BJ (cell line): Measurements from ENCODE around the gene PRSS38. TPM values are rescaled to one million over a fixed set of nuclear protein-coding genes. Genes with fewer than 3 reads are reported as not detected.

ENCODE experiments used
- CTCF ChIA-PET: fragments of 350-600 bp; formaldehyde crosslinking; extraction: SDS; loops from one replicate; lab custom pipeline; 2021; ENCODE audit warnings: antibody characterized with exemption, inconsistent platforms; lab: Yijun Ruan, JAX
- POLR2A ChIA-PET: fragments of 300-600 bp; sonication (Branson Sonifier 250); formaldehyde crosslinking; extraction: SDS; loops from one replicate; lab custom pipeline; 2021; ENCODE audit warnings: antibody characterized with exemption; lab: Charles Lee
- DNase-seq: peaks from one replicate; pipeline ENCODE4 v3.0.0-alpha.2; 2011; ENCODE audit warnings: low read depth
- H3K27me3 ChIP-seq: 2 replicates; pipeline ENCODE4 v1.6.0; 2011; ENCODE audit warnings: low read length; ENCODE audit not compliant: control insufficient read depth, insufficient read depth
- H3K36me3 ChIP-seq: 2 replicates; pipeline ENCODE4 v1.5.1; 2011; ENCODE audit warnings: low read length; ENCODE audit not compliant: control insufficient read depth, insufficient read depth
- H3K4me3 ChIP-seq: 2 replicates; pipeline ENCODE4 v1.5.1; 2011; ENCODE audit warnings: low read depth, mild to moderate bottlenecking, control low read depth, low read length
- CTCF ChIP-seq: IDR thresholded peaks from 2 replicates; pipeline ENCODE4 v1.5.1; 2011; ENCODE audit warnings: low read depth, mild to moderate bottlenecking, control low read depth, inconsistent platforms, low read length, moderate library complexity; ENCODE audit not compliant: insufficient read depth
- polyA plus RNA-seq: library from polyadenylated mRNA; depleted of rRNA; stranded (reverse); fragments of >200 nt; gene quantifications from 2 replicates; pipeline ENCODE4 v1.2.3, GENCODE V29; 2011

Gene PRSS38
- polyA plus RNA-seq, 1 experiment: not detected

GRCh38 chr1:227790868-227791267 is 24.6 kb upstream of the PRSS38 start:
- Histone ChIP-seq H3K27me3 (no peaks in the 10 kb centered on the region), H3K4me3 (no peak overlapping the region), H3K36me3 (no peaks in the 10 kb centered on the region)
- no peak for TF ChIP-seq CTCF
- no peak for DNase-seq
- POLR2A ChIA-PET: no interaction called here
- CTCF ChIA-PET: interaction anchor here (1.1 to 2.0 kb wide), 2 partner anchors 28 to 30 kb away, joined by 3 to 4 read pairs; no protein-coding TSS in a partner anchor

- no peaks in the 10 kb centered on the region for H3K27me3 ChIP-seq
- TF ChIP-seq CTCF: no peak
- no peaks in the 10 kb centered on the region for H3K36me3 ChIP-seq
- DNase-seq: no peak
- CTCF ChIA-PET: interaction anchor here (2.0 kb wide), 1 partner anchor 29 kb away, joined by 4 read pairs; no protein-coding TSS in a partner anchor
- POLR2A ChIA-PET: no interaction called here
- H3K4me3 ChIP-seq: no peak overlapping the region
These were observed 23.9 kb upstream of the PRSS38 start for GRCh38 chr1:227791425-227792143.

- ChIA-PET CTCF (interaction anchor here (0.8 to 2.0 kb wide), 3 partner anchors 11 to 30 kb away, joined by 3 to 7 read pairs (median 4); no protein-coding TSS in a partner anchor), POLR2A (no interaction called here)
- Histone ChIP-seq H3K4me3 (no peak overlapping the region), H3K36me3 (no peaks in the 10 kb centered on the region), H3K27me3 (no peaks in the 10 kb centered on the region)
- DNase-seq: no peak
- TF ChIP-seq CTCF: no peak
These were observed 23.0 kb upstream of the PRSS38 start for GRCh38 chr1:227792216-227793078.

- no peaks in the 10 kb centered on the region for H3K27me3 ChIP-seq
- ChIA-PET POLR2A (interaction anchor here (0.5 kb wide), 1 partner anchor 35 kb away, joined by 3 read pairs; no protein-coding TSS in a partner anchor), CTCF (interaction anchor here (0.5 to 2.0 kb wide), 8 partner anchors 10 to 162 kb away, joined by 3 to 7 read pairs (median 4); no protein-coding TSS in a partner anchor)
- H3K4me3 ChIP-seq: no peak overlapping the region
- DNase-seq: no peak
- no peak for TF ChIP-seq CTCF
- no peaks in the 10 kb centered on the region for H3K36me3 ChIP-seq
These were observed 22.2 kb upstream of the PRSS38 start for GRCh38 chr1:227793079-227793947.
